GM19328 (cell line): Measurements from ENCODE around the gene NEK2.
"Not testable (repeated sequence)": the region's sequence is repeated elsewhere in the genome, so short reads cannot be mapped to it uniquely, and the experiment has no call there.

ENCODE experiments used
- ATAC-seq: cut with Tn5 transposase; IDR thresholded peaks from one replicate; pipeline ENCODE4 v1.9.1; 2021; ENCODE audit warnings: mild to moderate bottlenecking, moderate library complexity; ENCODE audit not compliant: unreplicated experiment

NEK2 gene

DNA sequence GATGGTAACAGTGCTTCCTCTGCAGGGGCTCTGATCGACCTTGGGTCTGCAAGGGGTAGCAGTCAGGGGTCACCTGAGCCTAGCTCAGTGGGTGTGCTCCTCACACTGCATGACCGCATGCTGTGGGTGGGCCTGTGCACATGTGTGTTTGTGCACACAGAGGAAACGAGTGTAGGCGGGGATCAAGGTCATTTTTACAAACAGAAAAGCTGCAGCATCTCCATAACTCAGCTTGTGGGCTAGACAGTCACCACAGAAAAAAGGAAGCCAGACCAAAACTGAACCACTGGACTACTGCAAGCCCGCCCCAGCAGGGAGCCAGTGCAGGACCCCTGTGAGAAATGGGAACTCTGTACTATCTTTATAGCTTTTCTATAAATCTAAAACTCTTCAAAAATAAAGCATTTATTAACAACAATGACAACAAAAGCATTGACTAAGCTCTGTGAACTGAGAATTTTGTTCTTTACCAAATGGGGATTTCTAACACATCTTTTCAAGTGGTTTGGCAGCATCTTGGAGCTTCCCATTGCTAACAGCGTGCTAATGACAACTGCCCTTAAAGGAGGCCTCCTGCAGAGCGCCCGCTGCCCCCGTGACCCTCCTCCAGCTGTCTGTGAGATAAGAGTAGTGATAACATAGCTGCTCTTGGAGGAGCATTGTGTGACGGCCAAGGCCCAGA, 19.9 kb upstream of the NEK2 start:
- peak; percentile 57 for ATAC-seq

DNA sequence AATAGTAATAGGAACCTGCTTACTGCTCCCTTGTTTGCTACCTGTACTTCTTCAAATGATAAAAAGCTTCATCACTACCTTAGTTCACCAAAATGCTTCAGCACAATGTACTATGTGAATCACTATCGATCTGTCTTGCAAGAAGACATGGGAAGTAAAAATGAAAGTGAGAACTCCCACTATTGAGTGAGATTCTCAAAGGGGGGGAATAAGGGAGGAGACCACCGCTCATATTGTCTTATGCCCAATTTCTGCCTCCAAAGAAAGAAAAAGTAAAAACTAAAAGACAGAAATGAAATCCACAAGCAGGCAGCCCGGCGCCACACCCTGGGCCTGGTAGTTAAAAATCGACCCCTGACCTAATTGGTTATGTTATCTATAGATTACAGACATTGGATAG, 18.5 kb upstream of the NEK2 start:
- ATAC-seq = not testable (repeated sequence)

GRCh38 chr1:211688421-211688820, 13.0 kb upstream of the NEK2 start:
- ATAC-seq = no peak

DNA sequence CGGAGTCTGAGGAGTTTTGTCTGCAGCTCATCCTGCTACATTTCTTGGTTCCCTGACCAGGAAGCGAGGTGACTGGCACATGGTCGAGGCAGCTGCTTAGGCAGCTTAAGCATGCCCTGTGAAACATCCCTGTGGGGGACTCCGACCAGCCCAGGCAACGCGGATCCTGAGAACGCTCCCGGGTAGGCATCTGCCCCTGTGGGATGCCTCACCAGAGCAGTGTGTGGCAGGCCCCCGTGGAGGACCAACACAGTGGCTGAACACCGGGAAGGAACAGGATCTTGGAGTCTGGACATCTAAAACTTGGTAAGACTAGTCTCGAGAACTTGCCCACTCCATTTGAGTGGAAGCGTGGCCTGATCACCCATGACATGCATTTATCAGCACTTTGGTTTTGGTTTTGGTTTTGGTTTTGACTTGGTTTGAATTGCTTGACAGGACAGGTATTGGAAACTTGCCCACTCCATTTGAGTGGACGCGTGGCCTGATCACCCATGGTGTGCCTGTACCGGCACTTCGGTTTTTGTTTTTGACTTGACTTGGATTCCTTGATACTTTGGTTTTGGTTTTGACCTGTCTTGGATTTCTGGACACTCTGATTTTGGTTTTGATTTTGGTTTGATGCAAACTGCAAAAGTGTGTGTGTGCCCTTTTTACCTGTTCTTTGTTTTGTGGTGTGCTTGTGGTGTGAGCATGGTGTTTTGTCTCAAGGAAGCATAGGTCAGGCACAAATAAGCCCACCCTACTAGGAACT, 12.2 kb upstream of the NEK2 start:
- no peak for ATAC-seq

DNA sequence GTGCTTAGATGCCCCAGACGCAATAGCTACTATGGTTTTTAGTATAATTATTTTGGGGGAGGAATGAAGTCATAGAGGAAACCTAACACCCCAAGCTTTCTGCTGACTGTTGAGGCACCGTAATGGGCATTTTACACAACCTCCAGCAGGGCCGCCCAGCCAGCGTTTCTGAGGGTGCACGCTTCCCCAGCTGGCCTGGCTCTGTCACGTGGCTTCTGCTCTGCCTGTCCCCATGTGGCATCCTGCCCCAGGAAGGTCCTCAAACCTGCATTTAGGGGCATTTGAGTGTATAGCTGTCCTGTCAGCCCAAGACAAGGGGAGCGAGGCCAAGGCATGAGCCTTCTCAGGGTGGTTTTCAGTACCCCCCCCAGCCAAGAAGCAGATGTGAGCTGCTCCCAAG, 10.4 kb upstream of the NEK2 start:
- ATAC-seq = no peak

DNA sequence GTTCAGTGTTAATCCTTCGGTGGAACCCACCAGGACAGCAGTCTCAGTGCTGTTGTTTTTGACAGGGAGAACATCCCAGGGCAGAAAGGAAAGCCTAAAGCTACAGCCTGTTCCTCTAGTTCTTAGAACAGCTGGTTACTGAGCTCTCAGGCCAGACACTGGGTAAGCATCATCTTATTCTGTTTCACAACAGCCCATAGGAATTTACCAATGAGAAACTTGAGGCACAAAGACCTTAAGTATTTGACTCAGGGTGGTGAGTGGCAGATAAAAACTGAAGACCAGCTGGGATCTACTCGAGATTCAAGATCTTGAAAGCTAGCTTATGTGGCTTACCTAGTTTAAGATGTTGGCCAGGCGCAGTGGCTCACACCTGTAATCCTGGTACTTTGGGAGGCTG, 9.4 kb upstream of the NEK2 start:
- no peak for ATAC-seq

- ATAC-seq = no peak
These were observed 8.9 kb upstream of the NEK2 start for GRCh38 chr1:211684331-211684730.

GRCh38 chr1:211683396-211684297, 8.2 kb upstream of the NEK2 start:
- no peak for ATAC-seq

GRCh38 chr1:211682186-211682585, 6.8 kb upstream of the NEK2 start:
- not testable (repeated sequence) for ATAC-seq

GRCh38 chr1:211680752-211681327, 5.4 kb upstream of the NEK2 start:
- peak; percentile 57 for ATAC-seq

DNA sequence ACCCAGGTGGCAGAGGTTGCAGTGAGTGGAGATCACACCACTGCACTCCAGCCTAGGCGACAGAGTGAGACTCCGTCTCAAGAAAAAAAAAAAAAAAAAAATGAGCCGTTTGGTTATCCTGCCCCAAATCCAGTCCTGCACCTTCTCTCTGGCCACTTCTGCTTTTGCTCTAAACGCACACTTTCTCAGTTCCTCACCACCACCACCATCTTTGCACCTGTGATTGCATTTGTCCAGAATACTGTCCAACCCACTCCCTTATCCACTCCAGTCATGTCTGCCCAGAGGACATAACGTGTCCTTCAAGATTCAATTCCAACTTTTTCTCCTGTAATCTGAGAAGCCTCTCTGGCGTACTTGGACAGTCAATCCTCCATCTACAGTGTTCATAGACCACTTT, 2.2 kb upstream of the NEK2 start:
- ATAC-seq = no peak

- no peak for ATAC-seq
These were observed 1.3 kb upstream of the NEK2 start for GRCh38 chr1:211676761-211677160.

DNA sequence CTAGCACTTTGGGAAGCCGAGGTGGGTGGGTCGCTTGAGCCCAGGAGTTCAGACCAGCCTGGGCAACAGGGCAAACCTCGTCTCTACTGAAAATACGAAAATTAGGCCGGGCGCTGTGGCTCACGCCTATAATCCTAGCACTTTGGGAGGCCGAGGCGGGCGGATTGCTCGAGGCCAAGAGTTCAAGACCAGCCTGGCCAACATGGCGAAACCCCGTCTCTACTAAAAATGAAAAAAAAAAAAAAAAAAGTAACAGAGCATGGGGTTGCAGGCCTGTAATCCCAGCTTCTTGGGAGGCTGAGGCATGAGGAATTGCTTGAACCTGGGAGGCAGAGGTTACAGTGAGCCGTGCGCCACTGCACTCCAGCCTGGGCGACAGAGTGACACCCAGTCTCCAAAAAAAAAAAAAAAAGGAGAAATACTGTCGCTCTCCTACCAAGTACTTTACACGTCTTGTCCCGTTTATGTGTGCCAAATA, 724 bp upstream of the NEK2 start:
- ATAC-seq = no peak

DNA sequence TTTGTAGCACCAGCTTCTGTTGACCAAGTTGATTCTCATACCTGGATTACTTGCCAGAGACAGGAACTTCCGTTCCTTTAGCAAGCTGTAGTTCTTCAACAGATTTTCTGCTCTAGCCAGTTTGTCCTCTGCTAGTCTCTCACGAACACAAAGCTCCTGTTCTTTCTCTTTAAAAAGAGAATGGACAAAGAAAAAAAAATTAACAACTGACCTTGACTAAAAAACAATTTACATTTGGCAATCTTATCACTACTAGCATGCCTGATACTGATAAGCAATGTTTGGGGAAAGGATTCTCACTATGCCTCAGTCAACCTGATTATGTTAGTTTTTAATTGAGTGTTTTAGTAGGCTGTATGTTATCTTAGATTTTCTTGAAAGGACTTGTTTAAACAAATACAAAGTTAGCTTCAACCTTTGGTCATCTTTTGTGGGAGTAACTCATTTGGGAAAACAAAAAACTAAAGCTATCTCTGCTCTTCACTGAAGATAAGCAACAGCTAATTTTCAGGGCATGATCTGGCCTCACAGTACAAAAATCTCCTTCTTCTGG, 8.3 kb downstream of the NEK2 start:
- ATAC-seq = no peak

- no peak for ATAC-seq
These were observed 14.7 kb downstream of the NEK2 start for GRCh38 chr1:211660718-211661222.

DNA sequence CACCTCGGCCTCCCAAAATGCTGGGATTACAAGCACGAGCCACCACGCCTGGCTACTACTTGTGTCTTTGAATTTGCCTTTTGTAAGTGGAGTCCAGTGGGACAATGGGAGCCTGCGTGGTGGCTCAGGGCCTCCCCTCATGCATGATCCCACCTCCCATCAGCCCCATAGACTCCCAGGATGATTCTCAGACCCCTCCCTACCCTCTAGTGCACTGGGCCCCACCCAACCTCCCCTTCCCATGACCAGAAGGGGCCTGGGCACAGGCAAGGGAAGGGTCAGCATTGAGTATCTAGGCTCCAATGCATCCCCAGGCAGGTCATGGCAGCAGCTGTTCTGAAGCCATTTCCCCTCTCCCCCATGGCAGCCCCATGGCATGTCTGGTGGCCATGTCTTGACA, 18.7 kb downstream of the NEK2 start:
- no peak for ATAC-seq

DNA sequence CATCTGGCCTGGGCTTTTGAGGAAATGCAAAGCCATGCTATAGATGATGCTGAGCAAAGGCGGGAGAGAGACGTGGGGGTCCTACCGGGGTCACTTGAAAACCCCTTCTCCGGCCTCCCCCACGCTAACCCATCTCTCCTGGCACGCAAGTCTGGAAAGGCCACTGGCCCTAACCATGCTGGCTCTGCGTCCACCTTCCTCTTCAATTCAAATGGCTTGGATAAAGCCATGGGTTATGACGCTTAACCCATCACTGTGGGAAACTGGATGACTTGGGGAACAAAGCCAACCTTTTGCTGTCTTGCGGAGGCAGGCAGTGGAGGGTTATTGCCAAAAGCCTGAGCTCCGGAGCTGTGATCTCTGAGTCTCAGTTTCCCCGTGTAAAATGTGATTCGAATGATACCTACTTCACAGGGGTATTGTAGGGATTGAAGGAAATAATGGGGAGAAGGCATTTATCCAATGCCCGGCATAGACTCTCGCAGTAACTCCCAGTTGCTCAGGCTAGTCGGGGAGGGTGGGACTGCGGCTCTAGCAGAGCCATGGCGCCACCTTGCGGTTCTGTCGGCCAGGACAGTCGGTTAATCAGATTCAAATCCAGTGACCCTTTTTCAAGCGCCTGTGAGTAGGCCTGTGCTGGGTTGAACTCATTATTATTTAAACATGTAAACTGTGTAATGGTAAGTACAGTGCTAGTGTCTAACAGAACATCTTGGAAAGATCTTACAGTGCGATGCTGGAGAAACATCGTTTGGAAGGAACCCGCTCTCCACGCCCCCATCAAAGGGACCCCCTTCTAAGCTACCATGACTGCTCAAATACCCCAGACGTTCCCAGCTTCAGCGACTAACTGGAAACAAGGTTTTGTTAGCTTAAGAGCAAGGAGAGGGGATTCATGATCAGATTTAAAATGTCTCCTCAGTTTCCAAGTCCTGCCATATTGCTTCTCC, 20.3 kb downstream of the NEK2 start:
- no peak for ATAC-seq

DNA sequence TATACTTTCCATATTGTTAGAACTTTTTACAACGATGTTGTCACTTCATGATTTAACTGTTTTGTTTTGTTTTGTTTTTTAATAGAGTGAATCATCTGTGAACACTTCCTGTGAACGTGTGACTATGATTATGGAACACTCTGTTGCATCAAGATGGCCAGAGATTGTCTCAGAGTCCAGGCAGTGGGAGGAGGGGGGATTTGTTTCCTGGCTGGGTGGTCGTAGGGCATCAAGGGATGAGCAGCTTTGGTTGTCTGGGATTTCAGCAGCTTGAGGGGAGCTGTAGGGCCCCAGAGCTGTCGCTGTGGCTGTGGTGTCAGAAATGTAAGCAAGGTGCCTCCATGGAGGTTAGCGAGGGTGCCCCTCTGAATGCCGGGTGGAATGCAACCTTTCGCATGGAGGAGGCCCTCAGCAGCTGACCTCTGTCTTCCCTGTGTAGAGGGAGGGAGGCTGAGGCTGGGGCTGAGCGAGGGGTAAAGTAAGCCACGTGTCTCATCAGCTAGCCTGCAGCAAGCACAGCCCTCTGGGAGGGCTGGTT, 21.4 kb downstream of the NEK2 start:
- no peak for ATAC-seq

DNA sequence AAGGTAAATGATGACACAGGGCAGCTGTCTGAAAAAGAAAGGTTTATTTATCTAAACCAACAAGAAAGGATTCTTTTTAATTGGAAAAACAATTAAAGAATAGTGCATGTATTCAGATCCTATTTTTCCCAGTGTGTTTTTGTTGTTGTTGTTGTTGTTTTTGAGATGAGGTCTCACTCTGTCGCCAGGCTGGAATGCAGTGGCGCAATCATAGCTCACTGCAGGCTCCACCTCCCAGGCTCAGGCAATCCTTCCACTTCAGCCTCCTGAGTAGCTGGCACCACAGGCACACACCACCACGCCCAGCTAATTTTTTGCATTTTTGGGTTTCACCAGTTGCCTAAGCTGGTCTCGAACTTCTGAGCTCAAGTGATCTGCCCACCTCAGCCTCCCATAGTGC, 22.1 kb downstream of the NEK2 start:
- no peak for ATAC-seq
